GM19324 (cell line): Measurements from ENCODE around the gene RAPGEF6.

Experiments used
- ATAC-seq: cut with Tn5 transposase; IDR thresholded peaks from one replicate; pipeline ENCODE4 v1.9.1; 2021; ENCODE audit warnings: mild to moderate bottlenecking, moderate library complexity; ENCODE audit not compliant: unreplicated experiment, low FRiP score

The RAPGEF6 gene

GRCh38 chr5:131545845-131546244 is 89.2 kb downstream of the RAPGEF6 start:
- no peak for ATAC-seq

DNA sequence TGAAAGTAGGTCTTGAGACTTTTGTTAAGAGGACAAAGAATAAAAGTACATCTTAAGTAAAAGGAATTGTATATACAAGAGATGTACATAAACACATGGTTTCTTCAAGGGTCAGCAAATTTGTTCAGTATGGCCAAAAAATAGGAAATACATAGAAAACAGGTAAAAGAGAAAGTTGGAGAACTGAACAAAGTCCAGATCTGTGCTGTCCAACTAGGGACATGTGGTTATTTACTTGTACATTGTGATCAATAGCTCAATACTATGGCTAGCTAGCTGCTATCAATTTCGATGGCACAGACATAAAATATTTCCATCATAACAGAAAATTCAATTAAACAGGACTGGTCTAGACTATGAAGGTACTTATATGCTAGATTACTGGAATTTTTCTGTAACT is 92.3 kb downstream of the RAPGEF6 start:
- ATAC-seq: no peak

DNA sequence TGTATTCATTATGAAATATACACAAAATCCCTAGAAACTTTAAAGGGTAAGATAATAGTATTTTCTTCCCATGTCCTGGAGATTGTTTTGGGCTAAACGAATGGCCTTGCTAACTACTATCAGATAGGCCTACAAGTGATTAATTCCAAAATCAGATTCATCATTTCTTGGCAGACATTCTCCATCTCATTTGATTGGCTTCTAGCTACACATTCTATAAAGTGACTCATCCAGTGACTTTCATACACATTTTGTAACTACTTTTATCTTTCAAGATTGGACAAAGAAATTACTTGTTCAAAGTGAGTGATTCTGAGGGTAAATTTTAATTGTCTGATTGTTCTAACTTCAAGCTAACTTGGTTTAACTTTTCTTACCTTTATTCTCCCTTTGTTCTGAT is 93.3 kb downstream of the RAPGEF6 start:
- ATAC-seq: no peak

GRCh38 chr5:131541071-131541470 is 94.0 kb downstream of the RAPGEF6 start:
- ATAC-seq: no peak

DNA sequence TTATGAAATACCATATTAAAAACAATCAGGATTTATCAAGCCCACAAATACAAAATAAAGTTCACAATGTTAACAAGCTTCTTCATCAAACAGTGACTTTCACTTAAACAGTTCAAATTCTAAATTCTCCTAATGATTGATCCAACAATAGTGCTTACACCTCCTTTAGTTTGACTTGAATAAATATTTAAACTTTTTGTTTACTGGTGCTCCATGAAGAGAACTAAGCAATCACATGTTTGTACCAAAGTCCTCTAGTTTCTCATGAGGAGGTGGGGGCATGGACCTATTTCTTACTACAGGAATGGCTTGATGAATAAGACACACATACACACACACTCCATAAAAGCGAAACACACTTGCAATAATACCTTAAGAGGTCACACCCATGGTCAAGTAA is 95.8 kb downstream of the RAPGEF6 start:
- no peak for ATAC-seq

- no peak for ATAC-seq
Observed at GRCh38 chr5:131538177-131538593, 96.8 kb downstream of the RAPGEF6 start.

DNA sequence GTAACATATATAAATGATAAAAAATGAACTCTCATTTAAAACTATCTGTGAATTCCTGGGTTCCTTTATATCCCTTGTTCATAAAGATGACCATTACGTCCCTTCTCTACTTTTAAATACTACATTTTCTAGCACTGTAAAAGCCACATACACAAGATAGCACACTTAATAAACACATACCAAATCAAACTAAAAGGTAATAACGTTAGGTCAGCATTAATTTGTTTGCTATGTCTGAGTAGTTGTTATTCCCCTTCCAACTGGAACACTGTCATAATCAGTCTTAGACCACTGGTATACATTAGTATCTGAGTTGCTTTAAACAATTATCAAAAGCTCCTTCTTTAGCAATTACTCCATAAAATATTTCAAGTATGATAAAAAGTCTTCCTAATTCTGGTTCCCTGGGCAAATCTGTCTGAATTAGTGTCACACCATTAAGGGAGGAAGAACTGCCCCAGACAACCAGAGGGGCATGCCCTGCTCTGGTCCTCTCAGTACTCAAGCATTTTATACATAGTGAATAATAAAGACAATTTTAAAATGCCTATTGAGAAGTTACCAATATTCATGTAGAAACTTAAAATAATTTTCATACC is 98.1 kb downstream of the RAPGEF6 start:
- ATAC-seq: no peak

GRCh38 chr5:131536211-131536826 is 98.7 kb downstream of the RAPGEF6 start:
- peak; percentile 82 for ATAC-seq

GRCh38 chr5:131534974-131535373 is 100.1 kb downstream of the RAPGEF6 start:
- ATAC-seq: no peak

- ATAC-seq: no peak
Observed at GRCh38 chr5:131533836-131534235, 101.2 kb downstream of the RAPGEF6 start.

- no peak for ATAC-seq
Observed at GRCh38 chr5:131532031-131532640, 102.9 kb downstream of the RAPGEF6 start.

DNA sequence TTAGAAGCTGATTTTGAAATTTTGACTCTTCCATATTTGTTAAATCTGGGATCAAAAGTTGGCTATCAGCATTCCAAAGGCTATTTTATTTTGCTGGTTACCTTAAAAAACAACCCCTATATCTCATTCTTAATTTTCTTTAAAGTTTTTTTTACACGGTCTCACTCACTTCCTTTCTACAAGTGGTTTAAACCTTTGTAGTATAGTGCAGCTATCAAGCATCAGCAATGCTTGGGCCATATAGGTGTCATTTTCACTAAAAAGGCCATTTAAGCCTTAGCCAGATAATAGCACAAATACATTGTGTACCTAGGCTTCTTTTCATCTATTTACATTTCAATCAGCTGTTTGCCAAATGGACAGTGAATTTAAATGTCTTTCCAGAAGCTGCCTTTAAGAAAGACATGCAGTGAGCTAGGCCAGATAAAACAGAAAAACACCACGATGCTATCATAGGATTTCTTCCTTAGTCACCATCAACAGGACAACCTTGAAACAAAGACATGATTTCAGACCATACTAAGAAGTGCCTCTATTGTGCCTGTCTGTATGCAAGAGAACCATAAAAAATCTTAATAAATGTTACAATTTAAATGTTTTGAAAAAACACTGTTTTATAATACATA is 104.2 kb downstream of the RAPGEF6 start:
- no peak for ATAC-seq

DNA sequence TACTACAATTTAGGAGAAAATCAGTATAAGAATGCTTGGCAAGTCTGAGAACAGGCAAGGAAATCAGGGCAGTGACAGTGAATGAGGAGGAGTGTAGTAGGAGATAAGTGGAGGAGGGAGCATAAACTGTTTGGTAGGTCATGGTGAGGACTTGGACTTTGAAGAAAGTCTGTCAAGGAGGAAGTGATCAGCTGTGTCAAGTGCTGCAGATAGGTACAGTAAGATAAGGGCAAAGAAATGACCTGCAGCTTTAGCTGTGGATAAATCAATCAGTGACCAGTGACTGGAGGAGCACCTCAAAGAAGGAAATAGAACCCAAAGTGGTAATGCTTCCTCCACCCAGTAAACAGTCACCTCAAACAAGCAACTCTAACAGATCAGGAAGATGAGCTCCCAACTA is 106.3 kb downstream of the RAPGEF6 start:
- ATAC-seq: no peak

DNA sequence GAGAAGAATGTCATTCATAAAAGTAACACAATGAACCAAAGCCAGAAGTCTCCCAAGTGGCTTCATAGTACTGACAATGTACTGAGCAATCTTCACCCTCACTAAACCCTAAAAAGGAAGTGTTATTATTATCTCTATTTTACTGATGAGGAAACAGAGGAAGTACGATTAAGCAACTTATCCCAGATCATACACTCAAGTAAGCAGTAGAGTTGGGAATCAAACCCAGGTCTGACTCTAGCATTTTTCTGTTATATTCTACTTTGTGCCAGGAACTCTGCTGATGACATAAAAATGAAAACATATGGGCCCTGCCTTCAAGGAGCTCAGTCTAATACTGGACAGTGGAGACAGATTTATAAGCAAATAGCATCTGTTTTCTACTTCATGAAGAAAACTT is 109.2 kb downstream of the RAPGEF6 start:
- no peak for ATAC-seq

DNA sequence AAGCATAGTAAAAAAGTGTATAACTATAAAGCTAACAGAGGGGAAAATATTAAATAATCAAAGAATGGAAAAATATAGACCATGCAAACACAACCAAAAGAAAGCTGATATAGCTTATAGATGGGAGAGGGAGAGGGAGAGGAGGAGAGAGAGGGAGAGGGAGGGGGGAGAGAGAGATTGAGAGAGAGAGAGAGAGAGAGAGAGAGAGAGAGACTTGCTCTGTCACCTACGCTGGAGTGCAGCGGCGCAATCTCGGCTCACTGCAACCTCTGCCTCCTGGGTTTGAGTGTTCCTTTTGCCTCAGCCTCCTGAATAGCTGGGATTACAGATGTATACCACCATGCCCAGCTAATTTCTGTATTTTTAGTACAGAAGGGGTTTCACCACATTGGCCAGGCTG is 110.6 kb downstream of the RAPGEF6 start:
- ATAC-seq: no peak

DNA sequence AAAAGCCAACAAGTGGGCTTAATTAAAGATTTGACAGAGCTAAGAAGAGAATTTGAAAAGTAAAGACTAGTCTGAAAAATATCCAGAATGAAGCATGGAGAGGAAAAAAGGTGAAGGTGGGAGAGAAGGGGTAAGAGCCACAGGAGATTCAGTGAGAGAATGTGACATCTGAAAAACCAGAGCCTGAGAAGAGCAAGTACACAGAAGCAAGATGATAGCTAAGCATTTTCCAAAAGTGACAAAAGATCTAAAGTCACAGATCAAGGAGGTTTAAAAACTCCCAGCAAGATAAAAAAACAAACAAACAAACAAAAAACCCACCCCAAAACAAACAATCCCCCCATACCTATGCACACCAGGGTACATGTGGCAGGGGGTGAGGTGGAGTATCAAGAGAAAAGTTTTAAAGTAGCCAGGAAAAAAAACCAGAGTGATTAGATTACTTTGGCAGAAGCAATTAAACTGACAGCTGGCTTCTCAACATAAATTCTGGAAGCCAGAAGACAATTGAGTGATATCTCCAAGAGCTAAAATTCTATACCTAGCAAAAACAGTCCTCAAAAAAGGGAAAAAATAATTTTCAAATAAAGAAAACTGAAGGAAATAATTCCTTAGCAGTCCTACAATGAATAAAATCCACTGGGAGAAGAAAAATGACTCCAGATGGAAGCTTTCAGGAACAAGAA is 111.4 kb downstream of the RAPGEF6 start:
- no peak for ATAC-seq

GRCh38 chr5:131521252-131521651 is 113.8 kb downstream of the RAPGEF6 start:
- ATAC-seq: no peak

DNA sequence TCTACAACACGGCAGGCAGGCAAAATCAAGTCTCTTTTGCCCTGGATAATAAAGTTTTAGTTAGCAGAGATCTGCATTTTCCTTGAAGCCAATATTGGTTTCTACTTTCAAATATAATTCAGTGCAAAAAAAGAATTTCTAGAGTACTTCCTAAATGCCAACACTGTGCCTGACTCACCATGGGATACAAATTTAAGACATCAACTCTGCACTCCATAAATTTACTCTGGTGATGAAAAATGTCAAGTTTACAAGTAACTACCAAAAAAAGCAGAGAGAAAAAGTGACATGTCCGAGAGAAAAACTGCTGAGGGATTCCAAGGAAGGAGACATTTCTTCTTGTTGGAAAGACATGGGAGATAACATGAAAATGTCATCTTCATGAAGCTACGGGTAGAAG is 119.7 kb downstream of the RAPGEF6 start:
- no peak for ATAC-seq

DNA sequence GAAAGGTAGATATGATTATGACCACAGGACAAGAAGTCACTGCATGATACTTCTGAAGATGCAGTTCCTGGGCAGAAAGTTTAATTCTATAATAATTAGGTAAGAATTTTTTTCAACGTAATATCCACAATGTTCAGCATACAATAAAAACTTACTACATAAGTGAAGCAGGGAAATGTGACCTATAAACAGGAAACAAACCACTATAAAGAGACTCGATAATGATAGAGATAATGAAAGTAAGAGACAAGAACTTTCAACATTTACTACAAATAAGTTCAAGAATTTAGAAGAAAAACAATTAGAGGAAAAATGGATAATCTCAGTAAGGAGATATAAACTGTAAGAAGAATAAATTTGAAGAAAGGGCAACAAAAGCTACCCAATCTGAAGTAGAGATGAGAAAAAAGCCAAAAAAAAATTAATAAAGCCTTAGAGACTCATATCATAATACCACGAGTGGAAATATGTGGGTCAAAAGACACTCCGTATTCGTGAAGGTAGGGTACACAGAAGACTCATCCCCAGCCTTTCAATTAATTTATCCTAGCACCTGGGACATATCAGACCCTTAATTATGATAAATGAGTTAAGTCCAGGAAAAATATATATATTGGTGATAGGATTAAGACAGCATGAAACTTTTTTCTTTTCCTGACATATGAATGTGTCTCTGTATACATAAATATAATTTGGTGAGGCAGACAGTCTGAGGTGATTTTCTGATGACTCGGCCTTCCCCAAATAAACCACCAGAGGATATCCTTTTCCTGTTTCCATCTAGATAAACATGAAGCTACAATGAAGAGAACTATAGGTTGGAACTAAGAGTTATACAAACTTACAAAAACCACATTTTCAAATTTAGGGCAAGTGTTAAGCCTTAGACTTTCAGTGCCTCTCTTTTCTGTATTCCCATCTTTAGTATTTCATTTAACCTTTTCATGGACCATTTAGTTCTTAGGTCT is 120.4 kb downstream of the RAPGEF6 start:
- ATAC-seq: no peak

- ATAC-seq: no peak
Observed at GRCh38 chr5:131513780-131514179, 121.2 kb downstream of the RAPGEF6 start.
